ENCODE results near the gene PRXL2B.
"Not testable (repeated sequence)": the region's sequence is repeated elsewhere in the genome, so short reads cannot be mapped to it uniquely, and the experiment has no call there.

PRXL2B gene

GRCh38 chr1:2575801-2576663, 10.5 kb upstream of the PRXL2B start:
- TF ChIP-seq HDGF (IDR thresholded peaks at IDR 0.05; ENCODE audit: borderline replicate concordance) (no peak), ARNT (IDR thresholded peaks at IDR 0.05) (no peak), NFRKB (IDR thresholded peaks at IDR 0.05) (no peak), FOXA1 (IDR thresholded peaks at IDR 0.05) (no peak), ZNF384 (IDR thresholded peaks at IDR 0.05) (no peak), PKNOX1 (IDR thresholded peaks at IDR 0.05) (no peak), L3MBTL2 (conservative IDR thresholded peaks at IDR 0.05) (no peak), LEF1 (IDR thresholded peaks at IDR 0.05; ENCODE audit: borderline replicate concordance) (no peak)
- POLR2A ChIA-PET, result interaction anchor here (1.0 kb wide), 1 partner anchor 9 kb away, joined by 3 read pairs; no protein-coding TSS in a partner anchor
- no peak for DNase-seq (ENCODE audit: extremely low spot score)
- CTCF ChIA-PET, result no interaction called here

- DNase-seq (ENCODE audit: extremely low spot score); POLR2A ChIA-PET; CTCF ChIA-PET: not testable (repeated sequence)
Observed at GRCh38 chr1:2577565-2578075, 9.0 kb upstream of the PRXL2B start.

- TF ChIP-seq L3MBTL2 (conservative IDR thresholded peaks at IDR 0.05) (no peak), SUZ12 (IDR thresholded peaks at IDR 0.05) (no peak), FOXM1 (IDR thresholded peaks at IDR 0.05; ENCODE audit: borderline replicate concordance) (no peak), TARDBP (IDR thresholded peaks at IDR 0.05) (no peak), ARNT (IDR thresholded peaks at IDR 0.05) (no peak), NFRKB (IDR thresholded peaks at IDR 0.05) (no peak), PKNOX1 (IDR thresholded peaks at IDR 0.05) (no peak), ZNF384 (IDR thresholded peaks at IDR 0.05) (no peak)
- DNase-seq (ENCODE audit: extremely low spot score), result no peak
- ChIA-PET CTCF (no interaction called here), POLR2A (no interaction called here)
Observed at GRCh38 chr1:2578758-2579118, 7.8 kb upstream of the PRXL2B start.

- no peak for DNase-seq (ENCODE audit: extremely low spot score)
- ChIA-PET CTCF (no interaction called here), POLR2A (no interaction called here)
- TF ChIP-seq L3MBTL2 (conservative IDR thresholded peaks at IDR 0.05) (no peak), ELF4 (IDR thresholded peaks at IDR 0.05) (no peak), CTBP1 (IDR thresholded peaks at IDR 0.05; ENCODE audit: borderline replicate concordance) (no peak)
Observed at GRCh38 chr1:2580691-2581090, 5.9 kb upstream of the PRXL2B start.

GRCh38 chr1:2582391-2582790, 4.2 kb upstream of the PRXL2B start:
- ChIA-PET POLR2A (no interaction called here), CTCF (interaction anchor here (0.6 kb wide), 1 partner anchor 24 kb away, joined by 3 read pairs; no protein-coding TSS in a partner anchor)
- DNase-seq (ENCODE audit: extremely low spot score), result no peak
- TF ChIP-seq L3MBTL2 (conservative IDR thresholded peaks at IDR 0.05) (peak; percentile 27; the same call in 1 of the 2 replicates), ARNT (IDR thresholded peaks at IDR 0.05) (no peak)

GRCh38 chr1:2583331-2583791, 3.2 kb upstream of the PRXL2B start:
- TF ChIP-seq BHLHE40 (IDR thresholded peaks at IDR 0.05; ENCODE audit: borderline replicate concordance), result no peak
- no peak for TF ChIP-seq FOXA1 (IDR thresholded peaks at IDR 0.05)
- TF ChIP-seq SUZ12 (IDR thresholded peaks at IDR 0.05), result no peak
- TF ChIP-seq CTBP1 (IDR thresholded peaks at IDR 0.05; ENCODE audit: borderline replicate concordance), result no peak
- DNase-seq (ENCODE audit: extremely low spot score), result no peak
- ChIA-PET POLR2A (interaction anchor here (1.0 to 1.7 kb wide), 2 partner anchors 22 to 57 kb away, joined by 5 to 6 read pairs; partner anchors contain the start of gene PANK4), CTCF (no interaction called here)

- ChIA-PET CTCF (no interaction called here), POLR2A (interaction anchor here (1.0 to 1.7 kb wide), 2 partner anchors 22 to 58 kb away, joined by 5 to 6 read pairs; partner anchors contain the start of gene PANK4)
- TF ChIP-seq ZNF384 (IDR thresholded peaks at IDR 0.05), result no peak
- no peak for TF ChIP-seq BHLHE40 (IDR thresholded peaks at IDR 0.05; ENCODE audit: borderline replicate concordance)
- no peak for TF ChIP-seq CTBP1 (IDR thresholded peaks at IDR 0.05; ENCODE audit: borderline replicate concordance)
- no peak for TF ChIP-seq TARDBP (IDR thresholded peaks at IDR 0.05)
- no peak for TF ChIP-seq FOXA1 (IDR thresholded peaks at IDR 0.05)
- no peak for DNase-seq (ENCODE audit: extremely low spot score)
Observed at GRCh38 chr1:2583871-2584351, 2.7 kb upstream of the PRXL2B start.

GRCh38 chr1:2584686-2585317, 1.8 kb upstream of the PRXL2B start:
- no peak for DNase-seq (ENCODE audit: extremely low spot score)
- POLR2A ChIA-PET, result interaction anchor here (0.6 to 1.9 kb wide), 15 partner anchors 8 to 193 kb away, joined by 3 to 6 read pairs (median 3); partner anchors contain the start of genes MORN1, PANK4, RER1 and TNFRSF14
- CTCF ChIA-PET, result interaction anchor here (0.5 kb wide), 1 partner anchor 30 kb away, joined by 3 read pairs; no protein-coding TSS in a partner anchor
- TF ChIP-seq NFRKB (IDR thresholded peaks at IDR 0.05) (no peak), FOXK2 (IDR thresholded peaks at IDR 0.05) (no peak), CTBP1 (IDR thresholded peaks at IDR 0.05; ENCODE audit: borderline replicate concordance) (no peak)

Measured in HEK293T (cell line).